ENCODE results near the gene LPCAT1.

Gene LPCAT1

DNA sequence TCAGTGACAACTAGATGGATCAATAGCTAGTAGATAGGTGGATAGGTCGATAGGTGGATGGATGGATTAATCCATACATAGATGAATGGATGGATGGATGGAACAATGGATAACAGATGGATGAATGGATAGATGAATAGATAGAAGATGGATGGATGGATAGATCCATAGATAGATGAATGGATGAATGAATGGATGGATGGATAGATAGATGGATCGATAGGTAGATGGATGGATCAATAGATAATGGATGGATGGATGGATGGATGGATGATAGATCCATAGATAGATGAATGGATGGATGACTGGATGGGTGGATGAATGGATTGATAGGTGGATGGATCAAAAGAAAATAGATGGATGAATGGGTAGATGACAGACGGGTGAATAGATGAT lies 83.7 kb downstream of the LPCAT1 start:
- H3K36me3 ChIP-seq (ENCODE audit: control insufficient read depth in 4 of 4, insufficient read depth in 4 of 4, low read length in 3 of 4): no peaks in the 10 kb centered on the region
- ChIA-PET POLR2A (no interaction called here), CTCF (no interaction called here)
- 95% methylated on average over 3 of the region's 3 CpGs for WGBS (ENCODE audit: insufficient coverage)
- peaks cover 0 to 5% (median 3%) of the 10 kb centered on the region in 4 experiments for H3K4me1 ChIP-seq (ENCODE audit: control extremely low read depth in 1 of 4, control insufficient read depth in 4 of 4, insufficient read depth in 4 of 4, low read length in 3 of 4)
- H3K27ac ChIP-seq (ENCODE audit: insufficient read depth in 1 of 2, low read depth in 1 of 2, low read length in 2 of 2, poor library complexity in 1 of 2, severe bottlenecking in 2 of 2): no peak overlapping the region
- no peak for DNase-seq
- no peak overlapping the region for H3K4me3 ChIP-seq (ENCODE audit: control insufficient read depth in 1 of 7, extremely low read depth in 1 of 7, insufficient read depth in 4 of 7, low read depth in 2 of 7, low read length in 6 of 7)
- peaks cover 0 to 70% (median 13%) of the 10 kb centered on the region in 5 experiments for H3K27me3 ChIP-seq (replicated peaks in 2 of 5; ENCODE audit: control insufficient read depth in 4 of 5, insufficient read depth in 5 of 5, low read length in 4 of 5)
- H3K9me3 ChIP-seq (ENCODE audit: control extremely low read depth in 1 of 5, control insufficient read depth in 4 of 5, insufficient read depth in 2 of 5, low read depth in 1 of 5, low read length in 4 of 5): peaks cover 0 to 4% (median 0%) of the 10 kb centered on the region in 5 experiments

- POLR2A ChIA-PET: no interaction called here
- H3K4me1 ChIP-seq (ENCODE audit: control extremely low read depth in 1 of 4, control insufficient read depth in 4 of 4, insufficient read depth in 4 of 4, low read length in 3 of 4): peaks cover 0 to 2% (median 1%) of the 10 kb centered on the region in 4 experiments
- no peaks in the 10 kb centered on the region for H3K36me3 ChIP-seq (ENCODE audit: control insufficient read depth in 4 of 4, insufficient read depth in 4 of 4, low read length in 3 of 4)
- no peak for DNase-seq
- H3K9me3 ChIP-seq (ENCODE audit: control extremely low read depth in 1 of 5, control insufficient read depth in 4 of 5, insufficient read depth in 2 of 5, low read depth in 1 of 5, low read length in 4 of 5): peaks cover 0 to 4% (median 0%) of the 10 kb centered on the region in 5 experiments
- CTCF ChIA-PET: no interaction called here
- WGBS (ENCODE audit: insufficient coverage): 91% methylated on average over 15 of the region's 15 CpGs
- no peak overlapping the region for H3K27ac ChIP-seq (ENCODE audit: insufficient read depth in 1 of 2, low read depth in 1 of 2, low read length in 2 of 2, poor library complexity in 1 of 2, severe bottlenecking in 2 of 2)
- peaks cover 0 to 64% (median 15%) of the 10 kb centered on the region in 5 experiments for H3K27me3 ChIP-seq (replicated peaks in 2 of 5; ENCODE audit: control insufficient read depth in 4 of 5, insufficient read depth in 5 of 5, low read length in 4 of 5)
- no peak overlapping the region for H3K4me3 ChIP-seq (ENCODE audit: control insufficient read depth in 1 of 7, extremely low read depth in 1 of 7, insufficient read depth in 4 of 7, low read depth in 2 of 7, low read length in 6 of 7)
Measured at GRCh38 chr5:1439388-1440097, 84.2 kb downstream of the LPCAT1 start.

DNA sequence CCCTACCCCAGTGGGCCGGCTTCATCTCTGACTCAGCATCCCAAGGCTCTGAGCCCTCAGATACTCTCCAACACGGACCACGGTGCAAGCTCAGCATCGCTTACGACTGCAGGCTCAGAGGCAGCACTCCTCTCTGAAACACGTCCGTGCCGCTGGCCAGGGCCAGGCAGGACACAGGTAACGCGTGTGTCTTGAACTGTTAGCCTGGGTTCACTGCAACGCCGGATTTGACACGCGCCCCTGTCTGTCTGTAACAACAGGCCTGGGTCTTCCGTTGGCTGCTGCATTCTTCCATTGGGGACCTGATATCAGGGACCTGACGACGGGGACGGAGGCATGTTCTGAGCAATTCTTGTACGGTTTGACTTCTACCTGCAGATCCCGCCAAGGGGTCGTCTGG lies 84.9 kb downstream of the LPCAT1 start:
- WGBS (ENCODE audit: insufficient coverage): 92% methylated on average over 15 of the region's 21 CpGs
- H3K4me1 ChIP-seq (ENCODE audit: control extremely low read depth in 1 of 4, control insufficient read depth in 4 of 4, insufficient read depth in 4 of 4, low read length in 3 of 4): no peaks in the 10 kb centered on the region
- H3K27me3 ChIP-seq (replicated peaks in 2 of 5; ENCODE audit: control insufficient read depth in 4 of 5, insufficient read depth in 5 of 5, low read length in 4 of 5): peaks cover 0 to 60% (median 8%) of the 10 kb centered on the region in 5 experiments
- no peaks in the 10 kb centered on the region for H3K36me3 ChIP-seq (ENCODE audit: control insufficient read depth in 4 of 4, insufficient read depth in 4 of 4, low read length in 3 of 4)
- no peak for DNase-seq
- H3K27ac ChIP-seq (ENCODE audit: insufficient read depth in 1 of 2, low read depth in 1 of 2, low read length in 2 of 2, poor library complexity in 1 of 2, severe bottlenecking in 2 of 2): no peak overlapping the region
- ChIA-PET CTCF (no interaction called here), POLR2A (no interaction called here)
- peaks cover 0 to 5% (median 0%) of the 10 kb centered on the region in 5 experiments for H3K9me3 ChIP-seq (ENCODE audit: control extremely low read depth in 1 of 5, control insufficient read depth in 4 of 5, insufficient read depth in 2 of 5, low read depth in 1 of 5, low read length in 4 of 5)
- H3K4me3 ChIP-seq (ENCODE audit: control insufficient read depth in 1 of 7, extremely low read depth in 1 of 7, insufficient read depth in 4 of 7, low read depth in 2 of 7, low read length in 6 of 7): no peak overlapping the region

GRCh38 chr5:1437876-1438559 lies 85.7 kb downstream of the LPCAT1 start:
- no peak for DNase-seq
- H3K9me3 ChIP-seq (ENCODE audit: control extremely low read depth in 1 of 5, control insufficient read depth in 4 of 5, insufficient read depth in 2 of 5, low read depth in 1 of 5, low read length in 4 of 5): peaks cover 0 to 12% (median 0%) of the 10 kb centered on the region in 5 experiments
- no peak overlapping the region for H3K27ac ChIP-seq (ENCODE audit: insufficient read depth in 1 of 2, low read depth in 1 of 2, low read length in 2 of 2, poor library complexity in 1 of 2, severe bottlenecking in 2 of 2)
- H3K4me3 ChIP-seq (ENCODE audit: control insufficient read depth in 1 of 7, extremely low read depth in 1 of 7, insufficient read depth in 4 of 7, low read depth in 2 of 7, low read length in 6 of 7): no peak overlapping the region
- WGBS (ENCODE audit: insufficient coverage): 91% methylated on average over 25 of the region's 25 CpGs
- ChIA-PET CTCF (no interaction called here), POLR2A (no interaction called here)
- H3K36me3 ChIP-seq (ENCODE audit: control insufficient read depth in 4 of 4, insufficient read depth in 4 of 4, low read length in 3 of 4): no peaks in the 10 kb centered on the region
- no peaks in the 10 kb centered on the region for H3K4me1 ChIP-seq (ENCODE audit: control extremely low read depth in 1 of 4, control insufficient read depth in 4 of 4, insufficient read depth in 4 of 4, low read length in 3 of 4)
- peaks cover 0 to 52% (median 7%) of the 10 kb centered on the region in 5 experiments for H3K27me3 ChIP-seq (replicated peaks in 2 of 5; ENCODE audit: control insufficient read depth in 4 of 5, insufficient read depth in 5 of 5, low read length in 4 of 5)

DNA sequence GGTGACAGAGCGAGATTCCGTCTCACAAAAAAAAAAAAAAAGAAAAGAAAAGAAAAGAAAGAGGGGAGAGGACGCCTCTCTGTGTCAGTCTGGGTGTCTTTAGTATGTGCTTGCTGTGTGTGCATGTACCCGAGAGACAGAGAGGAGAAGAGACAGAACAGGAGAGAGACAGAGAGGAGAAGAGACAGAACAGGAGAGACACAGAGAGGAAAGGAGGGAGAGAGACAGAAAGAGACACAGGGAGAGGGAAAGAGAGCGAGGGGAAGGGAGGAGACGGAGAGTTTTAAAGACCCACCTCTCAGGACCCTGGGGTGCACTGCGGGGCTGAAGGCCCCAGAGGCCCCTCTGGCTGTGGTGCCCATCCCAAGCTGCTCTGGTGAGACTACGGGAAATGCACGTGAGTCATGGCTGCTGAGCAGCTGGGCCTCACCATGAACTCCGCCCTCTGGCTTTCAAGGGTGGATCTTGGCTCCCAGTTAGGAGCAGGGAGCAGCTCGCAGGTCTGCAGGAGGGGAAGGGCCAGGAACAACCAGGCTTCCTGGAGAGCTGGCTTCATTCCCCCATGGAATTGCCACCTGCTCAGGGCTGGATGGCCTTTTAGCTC lies 86.4 kb downstream of the LPCAT1 start:
- 61% methylated on average over 11 of the region's 11 CpGs for WGBS (ENCODE audit: insufficient coverage)
- Histone ChIP-seq H3K4me1 (ENCODE audit: control extremely low read depth in 1 of 4, control insufficient read depth in 4 of 4, insufficient read depth in 4 of 4, low read length in 3 of 4) (no peaks in the 10 kb centered on the region), H3K9me3 (ENCODE audit: control extremely low read depth in 1 of 5, control insufficient read depth in 4 of 5, insufficient read depth in 2 of 5, low read depth in 1 of 5, low read length in 4 of 5) (peaks cover 0 to 18% (median 3%) of the 10 kb centered on the region in 5 experiments), H3K27me3 (replicated peaks in 2 of 5; ENCODE audit: control insufficient read depth in 4 of 5, insufficient read depth in 5 of 5, low read length in 4 of 5) (peaks cover 0 to 45% (median 4%) of the 10 kb centered on the region in 5 experiments), H3K36me3 (ENCODE audit: control insufficient read depth in 4 of 4, insufficient read depth in 4 of 4, low read length in 3 of 4) (no peaks in the 10 kb centered on the region), H3K4me3 (ENCODE audit: control insufficient read depth in 1 of 7, extremely low read depth in 1 of 7, insufficient read depth in 4 of 7, low read depth in 2 of 7, low read length in 6 of 7) (no peak overlapping the region), H3K27ac (ENCODE audit: insufficient read depth in 1 of 2, low read depth in 1 of 2, low read length in 2 of 2, poor library complexity in 1 of 2, severe bottlenecking in 2 of 2) (no peak overlapping the region)
- ChIA-PET POLR2A (no interaction called here), CTCF (no interaction called here)
- no peak for DNase-seq

- H3K4me3 ChIP-seq (ENCODE audit: control insufficient read depth in 1 of 7, extremely low read depth in 1 of 7, insufficient read depth in 4 of 7, low read depth in 2 of 7, low read length in 6 of 7): no peak overlapping the region
- CTCF ChIA-PET: no interaction called here
- WGBS (ENCODE audit: insufficient coverage): 95% methylated on average over 16 of the region's 16 CpGs
- no peaks in the 10 kb centered on the region for H3K36me3 ChIP-seq (ENCODE audit: control insufficient read depth in 4 of 4, insufficient read depth in 4 of 4, low read length in 3 of 4)
- H3K4me1 ChIP-seq (ENCODE audit: control extremely low read depth in 1 of 4, control insufficient read depth in 4 of 4, insufficient read depth in 4 of 4, low read length in 3 of 4): no peaks in the 10 kb centered on the region
- H3K9me3 ChIP-seq (ENCODE audit: control extremely low read depth in 1 of 5, control insufficient read depth in 4 of 5, insufficient read depth in 2 of 5, low read depth in 1 of 5, low read length in 4 of 5): peaks cover 0 to 20% (median 3%) of the 10 kb centered on the region in 5 experiments
- no peak overlapping the region for H3K27ac ChIP-seq (ENCODE audit: insufficient read depth in 1 of 2, low read depth in 1 of 2, low read length in 2 of 2, poor library complexity in 1 of 2, severe bottlenecking in 2 of 2)
- H3K27me3 ChIP-seq (replicated peaks in 2 of 5; ENCODE audit: control insufficient read depth in 4 of 5, insufficient read depth in 5 of 5, low read length in 4 of 5): peaks cover 0 to 38% (median 4%) of the 10 kb centered on the region in 5 experiments
- DNase-seq: no peak
- POLR2A ChIA-PET: no interaction called here
Measured at GRCh38 chr5:1436681-1437080, 87.1 kb downstream of the LPCAT1 start.

DNA sequence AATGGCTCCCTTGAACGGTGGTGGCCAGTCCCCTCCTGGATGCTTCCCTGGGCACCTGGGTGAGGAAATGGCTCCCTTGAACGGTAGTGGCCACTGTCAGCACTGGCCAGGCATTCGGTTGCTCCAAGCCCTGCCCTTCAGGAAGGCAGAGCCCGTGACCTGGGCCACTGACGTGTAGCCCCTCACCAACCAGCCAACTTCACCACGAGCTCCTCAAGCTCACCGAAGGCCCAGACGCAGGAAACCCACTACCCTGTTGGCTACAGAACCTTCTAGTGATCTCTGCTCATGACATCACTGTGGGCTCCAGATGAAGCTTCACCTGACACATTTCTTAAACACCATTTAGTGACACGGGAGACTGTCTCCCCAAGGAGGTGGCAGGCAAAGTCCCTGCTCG lies 87.7 kb downstream of the LPCAT1 start:
- H3K36me3 ChIP-seq (ENCODE audit: control insufficient read depth in 4 of 4, insufficient read depth in 4 of 4, low read length in 3 of 4): no peaks in the 10 kb centered on the region
- no peak overlapping the region for H3K27ac ChIP-seq (ENCODE audit: insufficient read depth in 1 of 2, low read depth in 1 of 2, low read length in 2 of 2, poor library complexity in 1 of 2, severe bottlenecking in 2 of 2)
- H3K4me3 ChIP-seq (ENCODE audit: control insufficient read depth in 1 of 7, extremely low read depth in 1 of 7, insufficient read depth in 4 of 7, low read depth in 2 of 7, low read length in 6 of 7): no peak overlapping the region
- CTCF ChIA-PET: no interaction called here
- peaks cover 0 to 24% (median 3%) of the 10 kb centered on the region in 5 experiments for H3K9me3 ChIP-seq (ENCODE audit: control extremely low read depth in 1 of 5, control insufficient read depth in 4 of 5, insufficient read depth in 2 of 5, low read depth in 1 of 5, low read length in 4 of 5)
- DNase-seq: no peak
- H3K4me1 ChIP-seq (ENCODE audit: control extremely low read depth in 1 of 4, control insufficient read depth in 4 of 4, insufficient read depth in 4 of 4, low read length in 3 of 4): no peaks in the 10 kb centered on the region
- H3K27me3 ChIP-seq (replicated peaks in 2 of 5; ENCODE audit: control insufficient read depth in 4 of 5, insufficient read depth in 5 of 5, low read length in 4 of 5): peaks cover 0 to 32% (median 4%) of the 10 kb centered on the region in 5 experiments
- WGBS (ENCODE audit: insufficient coverage): 89% methylated on average over 9 of the region's 10 CpGs
- POLR2A ChIA-PET: no interaction called here

Data from common myeloid progenitor, CD34-positive (primary cell).